ENCODE data around the gene DROSHA.
"Not testable (repeated sequence)": the region's sequence is repeated elsewhere in the genome, so short reads cannot be mapped to it uniquely, and the experiment has no call there.

Gene DROSHA

GRCh38 chr5:31378136-31378535 lies 153.8 kb downstream of the DROSHA start:
- no peak for DNase-seq

GRCh38 chr5:31377274-31377946 lies 154.5 kb downstream of the DROSHA start:
- no peak for DNase-seq

GRCh38 chr5:31375999-31376720 lies 155.7 kb downstream of the DROSHA start:
- DNase-seq = no peak

- no peak for DNase-seq
Measured at GRCh38 chr5:31372124-31372523, 159.8 kb downstream of the DROSHA start.

GRCh38 chr5:31366941-31367340 lies 165.0 kb downstream of the DROSHA start:
- no peak for DNase-seq

GRCh38 chr5:31365776-31366175 lies 166.1 kb downstream of the DROSHA start:
- no peak for DNase-seq

- no peak for DNase-seq
Measured at GRCh38 chr5:31364881-31365636, 166.8 kb downstream of the DROSHA start.

GRCh38 chr5:31362931-31363568 lies 168.8 kb downstream of the DROSHA start:
- DNase-seq = no peak

GRCh38 chr5:31362529-31362900 lies 169.4 kb downstream of the DROSHA start:
- no peak for DNase-seq

GRCh38 chr5:31361704-31362528 lies 170.0 kb downstream of the DROSHA start:
- DNase-seq = not testable (repeated sequence)

GRCh38 chr5:31361234-31361633 lies 170.7 kb downstream of the DROSHA start:
- DNase-seq = no peak

- no peak for DNase-seq
Measured at GRCh38 chr5:31359839-31360238, 172.1 kb downstream of the DROSHA start.

- DNase-seq = no peak
Measured at GRCh38 chr5:31357038-31357437, 174.9 kb downstream of the DROSHA start.

GRCh38 chr5:31355337-31355736 lies 176.6 kb downstream of the DROSHA start:
- no peak for DNase-seq

Measured in NCI-H1694 treated with DMSO at 0.1 percent for 48 hours (cell line).